ENCODE data around the gene ARSH.

- TF ChIP-seq CREB1 (IDR thresholded peaks at IDR 0.05; ENCODE audit: low read depth) (no peak), RAD21 (IDR thresholded peaks at IDR 0.05; ENCODE audit: low read depth) (no peak), TEAD4 (IDR thresholded peaks at IDR 0.05) (no peak), TCF12 (IDR thresholded peaks at IDR 0.05; ENCODE audit: low read depth) (no peak)
Observed at GRCh38 chrX:3037218-3037617, 30.9 kb downstream of the ARSH start.

Data from Ishikawa (cell line).